Hepatocyte (in vitro differentiated cells): Measurements from ENCODE around the gene SERPINB13. TPM values are rescaled to one million over a fixed set of nuclear protein-coding genes. Genes with fewer than 3 reads are reported as not detected.

Source experiments
- DNase-seq: peaks from one replicate; pipeline ENCODE4 v3.0.0-alpha.2; 2016; ENCODE audit warnings: low spot score
- H2AFZ ChIP-seq: fragments of 200-600 bp; sonication (generic); 2 replicates; pipeline ENCODE4 v1.6.0; 2016; ENCODE audit warnings: antibody characterized with exemption, mild to moderate bottlenecking
- H3K27ac ChIP-seq: fragments of 200-600 bp; sonication (generic); 2 replicates; pipeline ENCODE4 v1.5.1; 2016; ENCODE audit warnings: mild to moderate bottlenecking
- H3K27me3 ChIP-seq: fragments of 200-600 bp; sonication (generic); 2 replicates; pipeline ENCODE4 v1.6.1; 2016
- H3K36me3 ChIP-seq: fragments of 200-600 bp; sonication (generic); replicated peaks from 2 replicates; pipeline ENCODE4 v1.5.1; 2016; ENCODE audit warnings: low read depth; ENCODE audit not compliant: insufficient read depth
- H3K4me1 ChIP-seq: fragments of 200-600 bp; sonication (generic); 2 replicates; pipeline ENCODE4 v1.5.1; 2016; ENCODE audit warnings: mild to moderate bottlenecking, moderate library complexity; ENCODE audit not compliant: insufficient read depth
- H3K4me2 ChIP-seq: fragments of 200-600 bp; sonication (generic); 2 replicates; pipeline ENCODE4 v1.6.0; 2016
- H3K4me3 ChIP-seq: fragments of 200-600 bp; sonication (generic); 2 replicates; pipeline ENCODE4 v1.5.1; 2016; ENCODE audit warnings: mild to moderate bottlenecking
- H3K79me2 ChIP-seq: fragments of 200-600 bp; sonication (generic); 2 replicates; pipeline ENCODE4 v1.6.0; 2017; ENCODE audit warnings: mild to moderate bottlenecking
- H3K9me2 ChIP-seq: fragments of 200-600 bp; sonication (generic); replicated peaks from 2 replicates; pipeline ENCODE4 v1.6.0; 2017; ENCODE audit warnings: mild to moderate bottlenecking; ENCODE audit not compliant: insufficient read depth
- H3K9me3 ChIP-seq: fragments of 200-600 bp; sonication (generic); 2 replicates; pipeline ENCODE4 v1.5.1; 2016; ENCODE audit warnings: low read depth, mild to moderate bottlenecking
- H4K20me1 ChIP-seq: fragments of 200-600 bp; sonication (generic); 2 replicates; pipeline ENCODE4 v1.6.0; 2016; ENCODE audit warnings: mild to moderate bottlenecking; ENCODE audit not compliant: insufficient read depth, poor library complexity, severe bottlenecking
- CTCF ChIP-seq: fragments of 200-600 bp; sonication (generic); IDR thresholded peaks from 2 replicates; pipeline ENCODE4 v1.5.1; 2016; ENCODE audit warnings: antibody characterized with exemption, mild to moderate bottlenecking; ENCODE audit not compliant: poor library complexity
- EZH2 ChIP-seq: fragments of 200-600 bp; sonication (generic); IDR thresholded peaks from 2 replicates; pipeline ENCODE4 v1.6.1; 2016; ENCODE audit warnings: antibody characterized with exemption, mild to moderate bottlenecking, borderline replicate concordance
- EZH2phosphoT487 ChIP-seq: fragments of 200-600 bp; sonication (generic); IDR thresholded peaks from one replicate; pipeline ENCODE4 v1.6.1; 2018; ENCODE audit warnings: antibody characterized with exemption, mild to moderate bottlenecking, low read depth, moderate library complexity; ENCODE audit not compliant: unreplicated experiment, severe bottlenecking
- WGBS: methylation state at CpG from one replicate; pipeline ENCODE4 v1.1.6; 2016; ENCODE audit warnings: low lambda C conversion rate; ENCODE audit errors: missing lambda C conversion rate; 5-methylcytosine and 5-hydroxymethylcytosine counted together
- polyA plus RNA-seq: library from polyadenylated mRNA; unstranded; fragments of >200 nt; fragmentation: Nextera tagmentation; extraction: Ambion mirVana; gene quantifications from 2 replicates; pipeline ENCODE4 v1.2.1, GENCODE V29; 2016
- total RNA-seq: library from RNA; depleted of rRNA; stranded (reverse); fragments of >200 nt; gene quantifications from 2 replicates; pipeline ENCODE4 v1.2.3, GENCODE V29; 2014

Gene SERPINB13
- total and polyA plus RNA-seq, 2 experiments from 2014 or later, result 0.28 TPM; not detected in 1

- no peaks in the 10 kb centered on the region for H3K36me3 ChIP-seq
- no peaks in the 10 kb centered on the region for H4K20me1 ChIP-seq
- 58% methylated on average over 2 of the region's 2 CpGs for WGBS
- no peak overlapping the region for H2AFZ ChIP-seq
- TF ChIP-seq CTCF, result no peak
- no peak for TF ChIP-seq EZH2phosphoT487
- no peak for TF ChIP-seq EZH2
- H3K4me3 ChIP-seq, result no peak overlapping the region
- H3K79me2 ChIP-seq, result no peaks in the 10 kb centered on the region
- H3K9me3 ChIP-seq, result no peaks in the 10 kb centered on the region
- H3K4me2 ChIP-seq, result no peak overlapping the region
- H3K4me1 ChIP-seq, result no peaks in the 10 kb centered on the region
- no peak for DNase-seq
- H3K9me2 ChIP-seq, result no peaks in the 10 kb centered on the region
- no peaks in the 10 kb centered on the region for H3K27me3 ChIP-seq
- no peak overlapping the region for H3K27ac ChIP-seq
Measured at GRCh38 chr18:63579616-63580015, 7.5 kb upstream of the SERPINB13 start.

- no peak for DNase-seq
- H3K9me2 ChIP-seq, result no peaks in the 10 kb centered on the region
- H3K79me2 ChIP-seq, result no peaks in the 10 kb centered on the region
- H3K36me3 ChIP-seq, result no peaks in the 10 kb centered on the region
- no peak for TF ChIP-seq EZH2
- TF ChIP-seq EZH2phosphoT487, result no peak
- no peak for TF ChIP-seq CTCF
- no peaks in the 10 kb centered on the region for H3K27me3 ChIP-seq
- H3K9me3 ChIP-seq, result no peaks in the 10 kb centered on the region
- no peak overlapping the region for H2AFZ ChIP-seq
- 87% methylated on average over 4 of the region's 4 CpGs for WGBS
- no peak overlapping the region for H3K4me3 ChIP-seq
- H3K27ac ChIP-seq, result no peak overlapping the region
- H3K4me2 ChIP-seq, result no peak overlapping the region
- no peaks in the 10 kb centered on the region for H3K4me1 ChIP-seq
- no peaks in the 10 kb centered on the region for H4K20me1 ChIP-seq
Measured at GRCh38 chr18:63585988-63586387, 1.2 kb upstream of the SERPINB13 start.

GRCh38 chr18:63586431-63586830, 712 bp upstream of the SERPINB13 start:
- no peaks in the 10 kb centered on the region for H4K20me1 ChIP-seq
- H3K27ac ChIP-seq, result no peak overlapping the region
- H3K9me3 ChIP-seq, result no peaks in the 10 kb centered on the region
- no peaks in the 10 kb centered on the region for H3K79me2 ChIP-seq
- H3K4me3 ChIP-seq, result no peak overlapping the region
- H3K4me2 ChIP-seq, result no peak overlapping the region
- no peak overlapping the region for H2AFZ ChIP-seq
- 68% methylated on average over 4 of the region's 4 CpGs for WGBS
- no peaks in the 10 kb centered on the region for H3K9me2 ChIP-seq
- TF ChIP-seq CTCF (no peak), EZH2 (no peak), EZH2phosphoT487 (no peak)
- no peaks in the 10 kb centered on the region for H3K36me3 ChIP-seq
- no peaks in the 10 kb centered on the region for H3K27me3 ChIP-seq
- no peaks in the 10 kb centered on the region for H3K4me1 ChIP-seq
- DNase-seq, result no peak

GRCh38 chr18:63588909-63589308, 1.8 kb downstream of the SERPINB13 start:
- Histone ChIP-seq H3K4me2 (no peak overlapping the region), H3K36me3 (no peaks in the 10 kb centered on the region), H3K27ac (no peak overlapping the region), H3K9me2 (no peaks in the 10 kb centered on the region), H3K79me2 (no peaks in the 10 kb centered on the region), H2AFZ (no peak overlapping the region), H3K4me1 (no peaks in the 10 kb centered on the region), H3K27me3 (no peaks in the 10 kb centered on the region), H3K4me3 (no peak overlapping the region), H4K20me1 (no peaks in the 10 kb centered on the region), H3K9me3 (no peaks in the 10 kb centered on the region)
- TF ChIP-seq EZH2phosphoT487 (no peak), EZH2 (no peak), CTCF (no peak)
- no peak for DNase-seq
- WGBS, result 79% methylated on average over 5 of the region's 5 CpGs
